ENCODE measurements around the gene MAPK14.

MAPK14 gene

DNA sequence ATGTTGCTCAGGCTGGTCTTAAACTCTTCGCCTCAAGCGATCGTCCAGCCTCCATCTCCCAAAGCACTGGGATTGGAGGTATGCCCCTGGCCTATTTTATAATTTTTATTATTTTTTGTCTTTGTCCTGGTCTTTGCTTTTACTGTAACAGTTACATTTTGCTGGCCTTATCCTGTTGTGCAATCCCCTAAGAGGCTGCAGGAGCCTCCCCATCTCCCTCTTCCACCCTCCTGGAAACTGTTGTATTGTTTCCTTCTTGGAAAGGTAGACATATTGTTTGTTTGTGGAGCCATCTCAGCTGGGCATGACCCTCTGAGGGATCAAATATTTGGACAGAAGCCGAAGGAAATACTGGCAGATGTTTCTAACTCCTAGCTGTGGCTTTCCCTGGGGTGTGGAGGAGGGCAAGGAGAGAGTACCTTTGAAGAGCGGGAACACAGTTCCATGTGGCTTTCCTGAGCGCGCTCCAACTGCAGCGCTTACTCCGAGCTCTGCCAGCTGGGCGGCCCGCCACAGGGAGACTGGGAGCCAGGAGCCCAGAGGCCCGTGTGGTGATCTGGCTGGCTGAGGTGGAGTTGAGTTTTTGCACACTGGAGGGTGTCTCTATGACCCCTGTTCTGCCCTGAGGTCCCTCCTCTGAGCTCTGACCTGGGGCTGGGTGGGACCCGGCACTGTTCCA, 107.6 kb downstream of the MAPK14 start:
- Histone ChIP-seq H3F3A (ENCODE audit: control insufficient read depth, insufficient read depth) (no peaks in the 10 kb centered on the region), H3K4me1 (ENCODE audit: control insufficient read depth, low read length) (peaks cover 46% of the 10 kb centered on the region), H3K9me3 (ENCODE audit: control insufficient read depth, insufficient read depth, low read length) (no peaks in the 10 kb centered on the region), H3K27ac (ENCODE audit: low read depth, low read length) (no peak overlapping the region), H3K36me3 (ENCODE audit: control insufficient read depth, low read length) (peaks cover 39% of the 10 kb centered on the region), H3K27me3 (ENCODE audit: control insufficient read depth, low read length) (no peaks in the 10 kb centered on the region), H3K4me3 (ENCODE audit: low read length) (no peak overlapping the region), H3K79me2 (ENCODE audit: control insufficient read depth, low read length) (peaks cover 6% of the 10 kb centered on the region; the same call in 1 of the 2 replicates), H3K9me2 (replicated peaks; ENCODE audit: control insufficient read depth, low read length) (no peaks in the 10 kb centered on the region), H4K20me1 (ENCODE audit: control insufficient read depth, insufficient read depth, low read depth, low read length) (no peaks in the 10 kb centered on the region), H3K4me2 (ENCODE audit: low read length) (no peak overlapping the region; the same call in 1 of the 2 replicates)
- TF ChIP-seq, protein P1, sequence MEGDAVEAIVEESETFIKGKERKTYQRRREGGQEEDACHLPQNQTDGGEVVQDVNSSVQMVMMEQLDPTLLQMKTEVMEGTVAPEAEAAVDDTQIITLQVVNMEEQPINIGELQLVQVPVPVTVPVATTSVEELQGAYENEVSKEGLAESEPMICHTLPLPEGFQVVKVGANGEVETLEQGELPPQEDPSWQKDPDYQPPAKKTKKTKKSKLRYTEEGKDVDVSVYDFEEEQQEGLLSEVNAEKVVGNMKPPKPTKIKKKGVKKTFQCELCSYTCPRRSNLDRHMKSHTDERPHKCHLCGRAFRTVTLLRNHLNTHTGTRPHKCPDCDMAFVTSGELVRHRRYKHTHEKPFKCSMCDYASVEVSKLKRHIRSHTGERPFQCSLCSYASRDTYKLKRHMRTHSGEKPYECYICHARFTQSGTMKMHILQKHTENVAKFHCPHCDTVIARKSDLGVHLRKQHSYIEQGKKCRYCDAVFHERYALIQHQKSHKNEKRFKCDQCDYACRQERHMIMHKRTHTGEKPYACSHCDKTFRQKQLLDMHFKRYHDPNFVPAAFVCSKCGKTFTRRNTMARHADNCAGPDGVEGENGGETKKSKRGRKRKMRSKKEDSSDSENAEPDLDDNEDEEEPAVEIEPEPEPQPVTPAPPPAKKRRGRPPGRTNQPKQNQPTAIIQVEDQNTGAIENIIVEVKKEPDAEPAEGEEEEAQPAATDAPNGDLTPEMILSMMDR (IDR thresholded peaks at IDR 0.05; ENCODE audit: low read depth, low read length, poor library complexity, severe bottlenecking) = no peak
- no peak for TF ChIP-seq EZH2phosphoT487 (IDR thresholded peaks at IDR 0.05; ENCODE audit: borderline replicate concordance, low read length)

DNA sequence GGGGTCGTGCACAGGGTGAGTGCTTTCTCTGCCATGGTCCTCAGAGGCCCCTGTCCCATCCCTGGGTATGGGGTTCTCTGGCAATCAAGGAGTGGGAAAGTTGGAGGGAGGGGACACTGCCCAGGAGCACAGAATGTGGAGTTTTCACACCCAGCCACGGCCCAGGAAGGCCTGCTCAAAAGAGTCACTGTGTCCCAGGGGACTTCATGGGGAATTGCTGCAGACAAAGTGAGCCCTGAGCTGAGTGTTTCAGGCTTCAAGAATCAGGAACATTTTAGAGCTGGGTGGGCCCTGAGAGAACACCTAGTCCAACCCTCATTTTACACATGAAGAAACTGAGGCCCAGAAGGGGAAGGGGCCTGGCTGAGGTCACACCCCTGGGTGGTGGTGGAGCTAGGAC, 108.4 kb downstream of the MAPK14 start:
- no peak for TF ChIP-seq EZH2phosphoT487 (IDR thresholded peaks at IDR 0.05; ENCODE audit: borderline replicate concordance, low read length)
- TF ChIP-seq, protein P1 (IDR thresholded peaks at IDR 0.05; ENCODE audit: low read depth, low read length, poor library complexity, severe bottlenecking) = no peak
- Histone ChIP-seq H3K9me2 (replicated peaks; ENCODE audit: control insufficient read depth, low read length) (no peaks in the 10 kb centered on the region), H4K20me1 (ENCODE audit: control insufficient read depth, insufficient read depth, low read depth, low read length) (no peaks in the 10 kb centered on the region), H3K4me2 (ENCODE audit: low read length) (peak overlapping the region; percentile 50), H3K9me3 (ENCODE audit: control insufficient read depth, insufficient read depth, low read length) (no peaks in the 10 kb centered on the region), H3K4me1 (ENCODE audit: control insufficient read depth, low read length) (peaks cover 41% of the 10 kb centered on the region), H3K79me2 (ENCODE audit: control insufficient read depth, low read length) (peaks cover 1% of the 10 kb centered on the region; the same call in 1 of the 2 replicates), H3F3A (ENCODE audit: control insufficient read depth, insufficient read depth) (no peaks in the 10 kb centered on the region), H3K27ac (ENCODE audit: low read depth, low read length) (peak overlapping the region; percentile 13), H3K4me3 (ENCODE audit: low read length) (peak overlapping the region; percentile 24), H3K36me3 (ENCODE audit: control insufficient read depth, low read length) (peaks cover 39% of the 10 kb centered on the region), H3K27me3 (ENCODE audit: control insufficient read depth, low read length) (no peaks in the 10 kb centered on the region)

DNA sequence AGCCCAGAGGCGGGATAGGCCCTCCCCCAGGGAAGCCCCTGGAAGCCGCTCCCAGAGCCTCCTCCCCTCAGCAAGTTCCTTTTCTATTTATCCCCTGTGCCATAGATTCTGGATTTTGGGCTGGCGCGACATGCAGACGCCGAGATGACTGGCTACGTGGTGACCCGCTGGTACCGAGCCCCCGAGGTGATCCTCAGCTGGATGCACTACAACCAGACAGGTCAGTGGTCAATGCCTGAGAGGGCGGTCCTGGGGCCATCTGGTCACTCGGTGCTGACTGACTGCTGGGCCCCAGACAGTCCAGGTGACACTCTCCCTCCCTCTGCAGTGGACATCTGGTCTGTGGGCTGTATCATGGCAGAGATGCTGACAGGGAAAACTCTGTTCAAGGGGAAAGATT, 108.9 kb downstream of the MAPK14 start:
- peak overlapping the region; percentile 13; the same call in 1 of the 2 replicates for H3K27ac ChIP-seq (ENCODE audit: low read depth, low read length)
- TF ChIP-seq, protein P1 (IDR thresholded peaks at IDR 0.05; ENCODE audit: low read depth, low read length, poor library complexity, severe bottlenecking) = no peak
- no peak for TF ChIP-seq EZH2phosphoT487 (IDR thresholded peaks at IDR 0.05; ENCODE audit: borderline replicate concordance, low read length)
- H3K9me3 ChIP-seq (ENCODE audit: control insufficient read depth, insufficient read depth, low read length) = no peaks in the 10 kb centered on the region
- no peaks in the 10 kb centered on the region for H3K9me2 ChIP-seq (replicated peaks; ENCODE audit: control insufficient read depth, low read length)
- peak overlapping the region; percentile 24; the same call in 1 of the 2 replicates for H3K4me3 ChIP-seq (ENCODE audit: low read length)
- no peaks in the 10 kb centered on the region for H3K27me3 ChIP-seq (ENCODE audit: control insufficient read depth, low read length)
- H3K4me1 ChIP-seq (ENCODE audit: control insufficient read depth, low read length) = peaks cover 36% of the 10 kb centered on the region
- H3F3A ChIP-seq (ENCODE audit: control insufficient read depth, insufficient read depth) = no peaks in the 10 kb centered on the region
- H4K20me1 ChIP-seq (ENCODE audit: control insufficient read depth, insufficient read depth, low read depth, low read length) = no peaks in the 10 kb centered on the region
- peak overlapping the region; percentile 50 for H3K4me2 ChIP-seq (ENCODE audit: low read length)
- H3K79me2 ChIP-seq (ENCODE audit: control insufficient read depth, low read length) = no peaks in the 10 kb centered on the region
- H3K36me3 ChIP-seq (ENCODE audit: control insufficient read depth, low read length) = peaks cover 39% of the 10 kb centered on the region
